Measurements from ENCODE around the gene TADA2B. TPM values are rescaled to one million over a fixed set of nuclear protein-coding genes. Genes with fewer than 3 reads are reported as not detected.

Gene TADA2B
- total RNA-seq, 2 donors from 2014 or later = 21.5 to 24.2 TPM

GRCh38 chr4:7029921-7030320 lies 13.3 kb upstream of the TADA2B start:
- H3K36me3 ChIP-seq = peaks cover 38% of the 10 kb centered on the region

DNA sequence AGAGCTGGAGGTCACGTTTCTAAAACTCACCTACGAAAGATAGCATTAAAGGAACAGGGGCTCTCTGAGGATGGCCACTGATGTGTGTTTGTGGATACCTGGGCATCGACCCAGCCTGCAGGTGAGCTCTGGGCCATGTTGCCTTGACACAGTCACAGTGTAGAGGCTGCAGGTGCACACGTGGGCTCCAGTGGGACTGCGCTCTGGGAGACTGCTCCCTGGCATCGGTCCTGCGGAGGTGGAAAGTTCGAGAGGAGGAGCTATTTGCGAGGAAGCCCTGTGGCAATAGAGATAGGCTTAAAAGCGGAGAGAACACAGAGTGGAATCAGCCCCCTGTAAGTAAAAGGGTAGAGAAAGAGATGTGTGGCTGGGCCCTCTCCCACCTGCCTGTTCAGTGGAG lies 12.3 kb upstream of the TADA2B start:
- H3K36me3 ChIP-seq = peaks cover 29% of the 10 kb centered on the region
- no peak overlapping the region for H3K27ac ChIP-seq
- H3K4me1 ChIP-seq (ENCODE audit: control insufficient read depth in 1 of 2, low read depth in 2 of 2) = peaks cover 0 to 10% of the 10 kb centered on the region in 2 donors
- ATAC-seq (ENCODE audit: insufficient number of reproducible peaks, low FRiP score, low read depth) (no peak), DNase-seq (ENCODE audit: low spot score) (no peak)
- H3K27me3 ChIP-seq (replicated peaks; ENCODE audit: insufficient read depth) = no peaks in the 10 kb centered on the region
- TF ChIP-seq, protein P1, sequence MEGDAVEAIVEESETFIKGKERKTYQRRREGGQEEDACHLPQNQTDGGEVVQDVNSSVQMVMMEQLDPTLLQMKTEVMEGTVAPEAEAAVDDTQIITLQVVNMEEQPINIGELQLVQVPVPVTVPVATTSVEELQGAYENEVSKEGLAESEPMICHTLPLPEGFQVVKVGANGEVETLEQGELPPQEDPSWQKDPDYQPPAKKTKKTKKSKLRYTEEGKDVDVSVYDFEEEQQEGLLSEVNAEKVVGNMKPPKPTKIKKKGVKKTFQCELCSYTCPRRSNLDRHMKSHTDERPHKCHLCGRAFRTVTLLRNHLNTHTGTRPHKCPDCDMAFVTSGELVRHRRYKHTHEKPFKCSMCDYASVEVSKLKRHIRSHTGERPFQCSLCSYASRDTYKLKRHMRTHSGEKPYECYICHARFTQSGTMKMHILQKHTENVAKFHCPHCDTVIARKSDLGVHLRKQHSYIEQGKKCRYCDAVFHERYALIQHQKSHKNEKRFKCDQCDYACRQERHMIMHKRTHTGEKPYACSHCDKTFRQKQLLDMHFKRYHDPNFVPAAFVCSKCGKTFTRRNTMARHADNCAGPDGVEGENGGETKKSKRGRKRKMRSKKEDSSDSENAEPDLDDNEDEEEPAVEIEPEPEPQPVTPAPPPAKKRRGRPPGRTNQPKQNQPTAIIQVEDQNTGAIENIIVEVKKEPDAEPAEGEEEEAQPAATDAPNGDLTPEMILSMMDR (IDR thresholded peaks at IDR 0.05) = no peak
- H3K9me3 ChIP-seq = no peaks in the 10 kb centered on the region
- no peak overlapping the region for H3K4me3 ChIP-seq

More at GRCh38 chr4:7029921-7030320, 13.3 kb upstream of the TADA2B start:
- no peak overlapping the region for H3K4me3 ChIP-seq
- H3K4me1 ChIP-seq (ENCODE audit: control insufficient read depth in 1 of 2, low read depth in 2 of 2) = peaks cover 0 to 10% of the 10 kb centered on the region in 2 donors
- no peaks in the 10 kb centered on the region for H3K27me3 ChIP-seq (replicated peaks; ENCODE audit: insufficient read depth)
- H3K9me3 ChIP-seq = no peaks in the 10 kb centered on the region
- H3K27ac ChIP-seq = no peak overlapping the region
- TF ChIP-seq, protein P1 (IDR thresholded peaks at IDR 0.05) = no peak
- no peak for DNase-seq (ENCODE audit: low spot score)
- no peak for ATAC-seq (ENCODE audit: insufficient number of reproducible peaks, low FRiP score, low read depth)

- Histone ChIP-seq H3K27ac (no peak overlapping the region), H3K27me3 (replicated peaks; ENCODE audit: insufficient read depth) (no peaks in the 10 kb centered on the region), H3K4me1 (ENCODE audit: control insufficient read depth in 1 of 2, low read depth in 2 of 2) (peaks cover 0 to 10% of the 10 kb centered on the region in 2 donors), H3K36me3 (peaks cover 29% of the 10 kb centered on the region), H3K4me3 (no peak overlapping the region), H3K9me3 (no peaks in the 10 kb centered on the region)
- TF ChIP-seq, protein P1 (IDR thresholded peaks at IDR 0.05) = no peak
- ATAC-seq (ENCODE audit: insufficient number of reproducible peaks, low FRiP score, low read depth) = no peak
- no peak for DNase-seq (ENCODE audit: low spot score)
Measured at GRCh38 chr4:7031558-7032449, 11.4 kb upstream of the TADA2B start.

GRCh38 chr4:7032596-7032995 lies 10.6 kb upstream of the TADA2B start:
- Histone ChIP-seq H3K9me3 (no peaks in the 10 kb centered on the region), H3K36me3 (peaks cover 29% of the 10 kb centered on the region), H3K4me3 (no peak overlapping the region), H3K4me1 (ENCODE audit: control insufficient read depth in 1 of 2, low read depth in 2 of 2) (peaks cover 0 to 10% of the 10 kb centered on the region in 2 donors), H3K27ac (no peak overlapping the region), H3K27me3 (replicated peaks; ENCODE audit: insufficient read depth) (no peaks in the 10 kb centered on the region)
- no peak for DNase-seq (ENCODE audit: low spot score)
- no peak for ATAC-seq (ENCODE audit: insufficient number of reproducible peaks, low FRiP score, low read depth)
- TF ChIP-seq, protein P1 (IDR thresholded peaks at IDR 0.05) = no peak

- Histone ChIP-seq H3K4me3 (no peak overlapping the region), H3K36me3 (peaks cover 24% of the 10 kb centered on the region), H3K4me1 (ENCODE audit: control insufficient read depth in 1 of 2, low read depth in 2 of 2) (peaks cover 0 to 10% of the 10 kb centered on the region in 2 donors), H3K9me3 (no peaks in the 10 kb centered on the region), H3K27ac (peak overlapping the region; percentile 44 to 54), H3K27me3 (replicated peaks; ENCODE audit: insufficient read depth) (no peaks in the 10 kb centered on the region)
- ATAC-seq (ENCODE audit: insufficient number of reproducible peaks, low FRiP score, low read depth) (no peak), DNase-seq (ENCODE audit: low spot score) (no peak)
- TF ChIP-seq, protein P1 (IDR thresholded peaks at IDR 0.05) = no peak
Measured at GRCh38 chr4:7034262-7035081, 8.7 kb upstream of the TADA2B start.

Measured in thoracic aorta (tissue), 2 donors.